Neural crest cell (in vitro differentiated cells): Measurements from ENCODE around the gene EYS. TPM values are rescaled to one million over a fixed set of nuclear protein-coding genes. Genes with fewer than 3 reads are reported as not detected.

Experiments used
- DNase-seq: peaks from one replicate; pipeline ENCODE4 v3.0.0; 2021; ENCODE audit warnings: low read depth, mixed read lengths, low spot score
- H3K27ac Mint-ChIP-seq: one replicate; pipeline ENCODE4 v1.8.0; 2021; ENCODE audit warnings: mild to moderate bottlenecking, mixed read lengths; ENCODE audit not compliant: unreplicated experiment
- H3K27me3 Mint-ChIP-seq: 2 replicates; pipeline ENCODE4 v1.8.0; 2021; ENCODE audit warnings: low read depth, mild to moderate bottlenecking, mixed read lengths
- H3K36me3 Mint-ChIP-seq: 2 replicates; pipeline ENCODE4 v1.8.0; 2021; ENCODE audit warnings: low read depth, mild to moderate bottlenecking, mixed read lengths
- H3K4me1 Mint-ChIP-seq: 2 replicates; pipeline ENCODE4 v1.8.0; 2021; ENCODE audit warnings: mixed read lengths
- H3K4me3 Mint-ChIP-seq: one replicate; pipeline ENCODE4 v1.8.0; 2021; ENCODE audit warnings: mild to moderate bottlenecking, mixed read lengths
- H3K9me3 Mint-ChIP-seq: 2 replicates; pipeline ENCODE4 v1.8.0; 2021; ENCODE audit warnings: mixed read lengths
- total RNA-seq: library from RNA; stranded (reverse); gene quantifications from 2 replicates; pipeline ENCODE4 v1.2.1, GENCODE V29; 2021
- TF ChIP-seq, protein P1 (sequence below): fragments of 200-600 bp; sonication (generic); conservative IDR thresholded peaks from 2 replicates; pipeline ENCODE4 v1.5.0; 2021; ENCODE audit warnings: antibody characterized with exemption, mild to moderate bottlenecking

EYS gene
- total RNA-seq, 1 donor from 2014 or later: 0.40 TPM

DNA sequence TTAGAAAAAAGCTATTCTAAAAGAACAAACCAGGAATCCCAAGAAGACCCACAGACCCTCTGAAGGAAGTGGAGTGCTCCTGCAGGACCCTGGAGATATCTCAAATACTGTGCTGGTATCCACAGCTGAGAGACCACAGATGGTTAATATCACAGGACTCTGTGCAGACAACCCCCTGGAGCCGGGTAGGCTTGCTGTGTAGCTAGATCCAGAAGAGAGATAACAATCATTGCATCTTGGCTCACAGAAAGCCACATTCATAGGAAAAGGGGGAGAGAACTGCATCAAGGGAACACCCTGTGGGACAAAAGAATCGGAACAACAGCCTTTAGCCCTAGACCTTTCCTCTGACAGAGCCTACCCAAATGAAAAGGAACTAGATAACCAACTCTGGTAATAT, 1381.9 kb downstream of the EYS start:
- no peaks in the 10 kb centered on the region for H3K4me1 Mint-ChIP-seq
- no peak overlapping the region for H3K27ac Mint-ChIP-seq
- H3K36me3 Mint-ChIP-seq: no peaks in the 10 kb centered on the region
- peaks cover 5% of the 10 kb centered on the region for H3K9me3 Mint-ChIP-seq
- no peak for DNase-seq
- TF ChIP-seq, protein P1, sequence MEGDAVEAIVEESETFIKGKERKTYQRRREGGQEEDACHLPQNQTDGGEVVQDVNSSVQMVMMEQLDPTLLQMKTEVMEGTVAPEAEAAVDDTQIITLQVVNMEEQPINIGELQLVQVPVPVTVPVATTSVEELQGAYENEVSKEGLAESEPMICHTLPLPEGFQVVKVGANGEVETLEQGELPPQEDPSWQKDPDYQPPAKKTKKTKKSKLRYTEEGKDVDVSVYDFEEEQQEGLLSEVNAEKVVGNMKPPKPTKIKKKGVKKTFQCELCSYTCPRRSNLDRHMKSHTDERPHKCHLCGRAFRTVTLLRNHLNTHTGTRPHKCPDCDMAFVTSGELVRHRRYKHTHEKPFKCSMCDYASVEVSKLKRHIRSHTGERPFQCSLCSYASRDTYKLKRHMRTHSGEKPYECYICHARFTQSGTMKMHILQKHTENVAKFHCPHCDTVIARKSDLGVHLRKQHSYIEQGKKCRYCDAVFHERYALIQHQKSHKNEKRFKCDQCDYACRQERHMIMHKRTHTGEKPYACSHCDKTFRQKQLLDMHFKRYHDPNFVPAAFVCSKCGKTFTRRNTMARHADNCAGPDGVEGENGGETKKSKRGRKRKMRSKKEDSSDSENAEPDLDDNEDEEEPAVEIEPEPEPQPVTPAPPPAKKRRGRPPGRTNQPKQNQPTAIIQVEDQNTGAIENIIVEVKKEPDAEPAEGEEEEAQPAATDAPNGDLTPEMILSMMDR: no peak
- H3K4me3 Mint-ChIP-seq: no peak overlapping the region
- H3K27me3 Mint-ChIP-seq: no peaks in the 10 kb centered on the region

GRCh38 chr6:64310214-64310613, 1396.8 kb downstream of the EYS start:
- DNase-seq: no peak
- H3K4me3 Mint-ChIP-seq: no peak overlapping the region
- peaks cover 4% of the 10 kb centered on the region for H3K9me3 Mint-ChIP-seq
- H3K36me3 Mint-ChIP-seq: peaks cover 4% of the 10 kb centered on the region
- H3K4me1 Mint-ChIP-seq: no peaks in the 10 kb centered on the region
- no peak overlapping the region for H3K27ac Mint-ChIP-seq
- H3K27me3 Mint-ChIP-seq: no peaks in the 10 kb centered on the region
- TF ChIP-seq, protein P1: no peak

DNA sequence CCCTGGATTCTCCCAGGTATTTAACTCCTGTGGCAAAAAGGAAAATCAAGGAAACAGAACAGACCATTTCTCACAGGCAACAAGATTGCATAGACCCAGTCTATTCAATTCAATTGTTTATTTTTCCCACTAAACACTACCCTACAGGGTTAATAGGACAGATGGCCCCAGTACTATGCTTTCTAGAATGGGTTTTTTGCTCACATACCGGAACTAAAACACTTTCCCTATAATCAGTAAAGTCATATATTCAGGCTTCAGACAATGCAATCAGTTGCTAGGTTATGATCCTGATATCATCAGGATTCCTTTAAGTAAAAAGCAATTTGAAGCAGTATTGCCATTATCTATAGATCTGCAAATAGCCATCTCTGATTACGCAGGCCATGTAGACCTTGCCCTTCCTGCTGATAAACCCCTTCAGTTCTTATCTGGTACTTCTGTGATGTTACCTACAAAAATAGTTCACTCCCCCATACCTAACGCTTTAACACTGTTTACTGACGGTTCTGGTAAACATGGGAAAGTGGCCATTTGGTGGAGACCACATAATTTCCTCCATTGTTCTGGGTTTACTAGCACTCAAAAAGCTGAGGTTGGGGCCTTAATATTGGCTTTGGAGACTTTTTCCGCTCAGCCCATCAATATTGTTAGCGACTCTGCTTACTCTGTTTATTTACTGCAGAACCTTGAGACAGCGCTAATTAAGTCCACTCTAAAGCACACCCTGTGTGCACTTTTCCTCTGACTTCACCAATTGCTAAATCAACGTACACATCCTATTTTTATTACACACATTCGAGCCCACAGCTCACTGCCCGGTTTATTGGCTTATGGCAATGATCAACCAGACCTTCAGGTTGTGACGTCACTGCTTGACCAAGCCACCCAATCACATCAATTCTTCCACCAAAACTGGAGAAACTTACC, 1405.5 kb downstream of the EYS start:
- no peak overlapping the region for H3K4me3 Mint-ChIP-seq
- H3K27me3 Mint-ChIP-seq: no peaks in the 10 kb centered on the region
- DNase-seq: no peak
- TF ChIP-seq, protein P1: no peak
- peaks cover 6% of the 10 kb centered on the region for H3K36me3 Mint-ChIP-seq
- H3K27ac Mint-ChIP-seq: no peak overlapping the region
- H3K9me3 Mint-ChIP-seq: peaks cover 7% of the 10 kb centered on the region
- no peaks in the 10 kb centered on the region for H3K4me1 Mint-ChIP-seq

- DNase-seq: no peak
- peaks cover 6% of the 10 kb centered on the region for H3K36me3 Mint-ChIP-seq
- no peaks in the 10 kb centered on the region for H3K4me1 Mint-ChIP-seq
- no peaks in the 10 kb centered on the region for H3K27me3 Mint-ChIP-seq
- H3K9me3 Mint-ChIP-seq: peaks cover 7% of the 10 kb centered on the region
- no peak overlapping the region for H3K4me3 Mint-ChIP-seq
- H3K27ac Mint-ChIP-seq: no peak overlapping the region
- TF ChIP-seq, protein P1: no peak
These were observed 1407.8 kb downstream of the EYS start for GRCh38 chr6:64299176-64299575.

- no peaks in the 10 kb centered on the region for H3K4me1 Mint-ChIP-seq
- no peak for DNase-seq
- H3K27me3 Mint-ChIP-seq: no peaks in the 10 kb centered on the region
- H3K9me3 Mint-ChIP-seq: peaks cover 4% of the 10 kb centered on the region
- no peak overlapping the region for H3K4me3 Mint-ChIP-seq
- TF ChIP-seq, protein P1: no peak
- H3K27ac Mint-ChIP-seq: no peak overlapping the region
- H3K36me3 Mint-ChIP-seq: no peaks in the 10 kb centered on the region
These were observed 1413.0 kb downstream of the EYS start for GRCh38 chr6:64294034-64294433.
